ENCODE measurements around the gene CEP76. TPM values are rescaled to one million over a fixed set of nuclear protein-coding genes. Genes with fewer than 3 reads are reported as not detected.
A peak's percentile ranks its signal among the peaks of the same experiment; 100 is the strongest.
"Not testable (repeated sequence)": the region's sequence is repeated elsewhere in the genome, so short reads cannot be mapped to it uniquely, and the experiment has no call there.

The CEP76 gene
- total RNA-seq, 1 donor from 2014 or later, result 6.8 TPM

DNA sequence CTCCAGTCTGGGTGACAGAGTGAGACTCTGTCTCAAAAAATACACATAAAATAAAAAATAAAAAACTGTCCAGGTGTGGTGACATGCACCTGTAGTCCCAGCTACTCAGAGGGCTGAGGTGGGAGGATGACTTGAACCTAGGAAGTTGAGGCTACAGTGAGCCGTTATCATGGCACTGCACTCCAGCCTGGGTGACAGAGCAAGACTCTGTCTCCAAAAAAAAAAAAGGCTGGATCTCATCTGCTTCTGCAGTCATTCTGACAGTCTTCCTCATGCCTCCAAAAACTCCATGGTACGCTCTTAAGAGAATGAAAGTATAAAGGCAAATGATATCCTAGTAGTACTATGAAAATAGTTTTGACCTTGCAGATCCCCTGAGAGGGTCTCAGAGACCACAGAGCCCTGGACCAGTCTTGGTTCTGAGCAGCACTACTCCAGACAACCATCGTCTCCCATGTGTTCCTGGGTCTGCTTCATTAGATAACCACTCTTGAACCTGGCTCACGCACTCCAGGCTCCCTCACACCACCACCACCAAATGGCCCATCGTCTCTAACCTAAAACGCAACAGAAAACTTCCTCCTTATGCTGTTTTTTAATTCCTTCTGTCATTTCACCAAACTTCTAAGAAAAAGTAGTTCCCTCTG is 70.6 kb downstream of the CEP76 start:
- H3K27ac Mint-ChIP-seq (ENCODE audit: unreplicated experiment), result peak overlapping the region; percentile 76
- H3K9me3 Mint-ChIP-seq (ENCODE audit: low read depth), result peaks cover 4% of the 10 kb centered on the region
- TF ChIP-seq CTCF (IDR thresholded peaks at IDR 0.05), result no peak
- H3K4me1 Mint-ChIP-seq (ENCODE audit: low read depth), result peaks cover 35% of the 10 kb centered on the region
- H3K4me3 Mint-ChIP-seq (ENCODE audit: unreplicated experiment), result no peak overlapping the region
- H3K27me3 Mint-ChIP-seq (ENCODE audit: low read depth), result no peaks in the 10 kb centered on the region
- no peak for DNase-seq (ENCODE audit: low spot score)
- peaks cover 11% of the 10 kb centered on the region for H3K36me3 Mint-ChIP-seq (ENCODE audit: low read depth)

DNA sequence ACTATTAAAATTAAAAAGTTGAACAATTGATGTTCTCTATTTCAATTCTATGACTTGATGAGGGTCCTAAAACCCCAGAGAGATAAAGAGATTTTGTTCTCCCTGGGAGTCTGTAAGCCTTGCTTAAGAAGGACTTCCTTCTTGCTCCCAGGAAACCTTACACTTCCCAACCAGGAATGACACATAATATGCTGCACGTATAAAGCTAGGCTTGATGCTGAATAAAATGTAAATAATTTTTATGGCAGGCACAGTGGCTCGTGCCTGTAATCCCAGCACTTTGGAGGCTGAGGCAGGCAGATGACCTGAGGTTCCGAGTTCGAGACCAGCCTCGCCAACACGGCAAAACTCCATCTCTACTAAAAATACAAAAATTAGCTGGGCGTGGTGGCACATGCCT is 72.4 kb downstream of the CEP76 start:
- no peak for TF ChIP-seq CTCF (IDR thresholded peaks at IDR 0.05)
- Mint-ChIP-seq H3K9me3 (ENCODE audit: low read depth) (peaks cover 4% of the 10 kb centered on the region), H3K36me3 (ENCODE audit: low read depth) (peaks cover 11% of the 10 kb centered on the region), H3K4me3 (ENCODE audit: unreplicated experiment) (no peak overlapping the region), H3K27me3 (ENCODE audit: low read depth) (no peaks in the 10 kb centered on the region), H3K27ac (ENCODE audit: unreplicated experiment) (peak overlapping the region; percentile 79), H3K4me1 (ENCODE audit: low read depth) (peaks cover 32% of the 10 kb centered on the region)
- no peak for DNase-seq (ENCODE audit: low spot score)

DNA sequence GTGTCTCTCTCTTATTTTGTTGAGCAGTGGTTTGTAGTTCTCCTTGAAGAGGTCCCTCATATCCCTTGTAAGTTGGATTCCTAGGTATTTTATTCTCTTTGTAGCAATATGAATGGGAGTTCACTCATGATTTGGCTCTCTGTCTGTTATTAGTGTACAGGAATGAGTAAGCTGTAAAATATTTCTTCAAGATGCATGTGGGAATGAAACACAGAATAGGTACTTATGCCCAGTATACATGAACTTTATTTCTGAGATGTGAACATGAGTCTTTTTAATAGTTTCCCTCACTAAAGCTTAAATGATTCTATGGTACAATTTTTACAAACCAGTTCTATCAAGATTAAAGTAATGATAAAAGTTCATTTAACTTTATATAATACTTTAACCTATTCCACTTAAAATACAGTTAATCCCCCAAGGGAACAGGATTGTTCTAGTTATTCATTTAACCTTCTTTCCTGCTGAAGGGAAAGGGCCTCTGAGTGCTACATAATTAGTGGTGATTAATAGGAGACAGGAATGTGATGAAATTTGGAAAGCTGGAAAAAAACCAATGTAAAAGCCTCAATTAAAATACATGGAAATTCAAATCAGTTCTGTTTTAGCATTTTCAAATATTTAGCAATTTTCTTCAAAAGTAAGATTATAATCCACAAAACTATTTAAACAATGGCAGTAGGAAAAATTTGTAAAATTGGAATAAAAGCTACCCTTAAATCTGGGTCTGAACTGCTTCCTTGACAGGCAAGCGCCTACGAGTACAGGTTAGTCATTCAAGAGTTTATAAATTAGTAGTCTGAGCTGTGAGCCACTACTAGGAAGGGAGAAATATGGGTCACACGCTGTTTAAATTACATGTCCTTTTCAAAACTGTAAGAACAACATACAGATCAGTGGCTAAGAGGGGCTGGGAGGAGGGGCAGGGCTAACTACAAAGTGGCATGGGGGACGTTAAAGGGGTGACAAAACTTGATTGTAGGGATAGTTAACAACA is 73.5 kb downstream of the CEP76 start:
- Mint-ChIP-seq H3K9me3 (ENCODE audit: low read depth) (peaks cover 4% of the 10 kb centered on the region), H3K36me3 (ENCODE audit: low read depth) (peaks cover 11% of the 10 kb centered on the region), H3K4me3 (ENCODE audit: unreplicated experiment) (peak overlapping the region; percentile 8), H3K27ac (ENCODE audit: unreplicated experiment) (peak overlapping the region; percentile 97), H3K4me1 (ENCODE audit: low read depth) (peaks cover 32% of the 10 kb centered on the region), H3K27me3 (ENCODE audit: low read depth) (no peaks in the 10 kb centered on the region)
- no peak for DNase-seq (ENCODE audit: low spot score)
- TF ChIP-seq CTCF (IDR thresholded peaks at IDR 0.05), result no peak

- H3K9me3 Mint-ChIP-seq (ENCODE audit: low read depth); DNase-seq (ENCODE audit: low spot score); H3K27me3 Mint-ChIP-seq (ENCODE audit: low read depth); H3K27ac Mint-ChIP-seq (ENCODE audit: unreplicated experiment); H3K36me3 Mint-ChIP-seq (ENCODE audit: low read depth); H3K4me3 Mint-ChIP-seq (ENCODE audit: unreplicated experiment): not testable (repeated sequence)
- H3K4me1 Mint-ChIP-seq (ENCODE audit: low read depth), result peaks cover 31% of the 10 kb centered on the region
Measured at GRCh38 chr18:12627199-12627598, 75.3 kb downstream of the CEP76 start.

- peaks cover 12% of the 10 kb centered on the region for H3K36me3 Mint-ChIP-seq (ENCODE audit: low read depth)
- peaks cover 24% of the 10 kb centered on the region for H3K4me1 Mint-ChIP-seq (ENCODE audit: low read depth)
- H3K27me3 Mint-ChIP-seq (ENCODE audit: low read depth), result no peaks in the 10 kb centered on the region
- H3K4me3 Mint-ChIP-seq (ENCODE audit: unreplicated experiment), result no peak overlapping the region
- TF ChIP-seq CTCF (IDR thresholded peaks at IDR 0.05), result no peak
- no peak overlapping the region for H3K27ac Mint-ChIP-seq (ENCODE audit: unreplicated experiment)
- DNase-seq (ENCODE audit: low spot score), result no peak
- peaks cover 8% of the 10 kb centered on the region for H3K9me3 Mint-ChIP-seq (ENCODE audit: low read depth)
Measured at GRCh38 chr18:12625241-12625640, 77.3 kb downstream of the CEP76 start.

Other genes with a start within 250 kb of the CEP76 start
- 38.3 to 65.8 TPM (median 57.8 TPM) in 3 replicates for gene SPIRE1, start 44.6 kb downstream of the CEP76 start, total RNA-seq
- 44.4 to 48.8 TPM (median 48.7 TPM) in 3 replicates for gene PSMG2, start 319 bp upstream of the CEP76 start, total RNA-seq
- 21.9 to 29.0 TPM (median 22.2 TPM) in 3 replicates for gene PTPN2, start 181.5 kb upstream of the CEP76 start, total RNA-seq
- gene SEH1L, start 245.3 kb upstream of the CEP76 start, total RNA-seq, result 34.1 to 37.5 TPM (median 36.3 TPM) in 3 replicates

Measured in chondrocyte (in vitro differentiated cells).